Thoracic aorta (tissue), 2 donors: ENCODE measurements around the gene UBL3. TPM values are rescaled to one million over a fixed set of nuclear protein-coding genes. Genes with fewer than 3 reads are reported as not detected.

Experiments used
- ATAC-seq: fragments of 150-250 bp; one replicate; pipeline ENCODE4 v1.8.0; 2017; ENCODE audit warnings: low read depth; ENCODE audit not compliant: insufficient number of reproducible peaks, low FRiP score
- DNase-seq: peaks from one replicate; pipeline ENCODE4 v3.0.0-alpha.2; 2020; ENCODE audit warnings: low spot score
- H3K27ac ChIP-seq, 2 donors: fragments of 200-600 bp; sonication (generic); 1 replicate in 1 of 2; 2 replicates in 1 of 2; pipeline ENCODE4 v1.5.1; 2016; ENCODE audit warnings: mild to moderate bottlenecking in 2 of 2, moderate library complexity in 2 of 2
- H3K27me3 ChIP-seq: fragments of 200-600 bp; sonication (generic); replicated peaks from 2 replicates; pipeline ENCODE4 v1.6.0; 2016; ENCODE audit warnings: mild to moderate bottlenecking; ENCODE audit not compliant: insufficient read depth
- H3K36me3 ChIP-seq: fragments of 200-600 bp; sonication (generic); one replicate; pipeline ENCODE4 v1.5.1; 2016
- H3K4me1 ChIP-seq, 2 donors: fragments of 200-600 bp; sonication (generic); 1 replicate in 1 of 2; 2 replicates in 1 of 2; pipeline versions ENCODE4 v1.5.1 to v1.6.0; 2016; ENCODE audit warnings: low read depth in 2 of 2, mild to moderate bottlenecking in 1 of 2; ENCODE audit not compliant: control insufficient read depth in 1 of 2
- H3K4me3 ChIP-seq: fragments of 200-600 bp; sonication (generic); 2 replicates; pipeline ENCODE4 v1.5.1; 2016; ENCODE audit warnings: mild to moderate bottlenecking
- H3K9me3 ChIP-seq: fragments of 200-600 bp; sonication (generic); 2 replicates; pipeline ENCODE4 v1.5.1; 2016
- CTCF ChIP-seq: fragments of 200-600 bp; sonication (generic); IDR thresholded peaks from one replicate; pipeline ENCODE4 v1.5.1; 2019; ENCODE audit warnings: antibody characterized with exemption
- total RNA-seq, 2 donors: library from RNA; depleted of rRNA; stranded (reverse); fragments of >200 nt; gene quantifications; one replicate each; pipeline versions ENCODE4 v1.1.0 to v1.2.3, GENCODE V29; 2016

UBL3 gene
- total RNA-seq, 2 donors from 2014 or later: 24.4 to 32.6 TPM

GRCh38 chr13:29721766-29722165 is 128.7 kb downstream of the UBL3 start:
- no peaks in the 10 kb centered on the region for H3K4me1 ChIP-seq
- no peak for TF ChIP-seq CTCF
- H3K27ac ChIP-seq: no peak overlapping the region
- no peak for ATAC-seq
- peaks cover 3% of the 10 kb centered on the region for H3K9me3 ChIP-seq
- H3K4me3 ChIP-seq: no peak overlapping the region
- H3K36me3 ChIP-seq: no peaks in the 10 kb centered on the region
- H3K27me3 ChIP-seq: no peaks in the 10 kb centered on the region
- no peak for DNase-seq

- no peak for TF ChIP-seq CTCF
- H3K9me3 ChIP-seq: no peaks in the 10 kb centered on the region
- H3K4me1 ChIP-seq: no peaks in the 10 kb centered on the region
- no peaks in the 10 kb centered on the region for H3K27me3 ChIP-seq
- DNase-seq (no peak), ATAC-seq (no peak)
- H3K36me3 ChIP-seq: no peaks in the 10 kb centered on the region
- H3K4me3 ChIP-seq: no peak overlapping the region
- no peak overlapping the region for H3K27ac ChIP-seq
Measured at GRCh38 chr13:29718694-29719093, 131.7 kb downstream of the UBL3 start.

GRCh38 chr13:29716493-29716892 is 133.9 kb downstream of the UBL3 start:
- Histone ChIP-seq H3K4me3 (no peak overlapping the region), H3K9me3 (no peaks in the 10 kb centered on the region), H3K4me1 (no peaks in the 10 kb centered on the region), H3K27ac (no peak overlapping the region), H3K36me3 (no peaks in the 10 kb centered on the region), H3K27me3 (no peaks in the 10 kb centered on the region)
- ATAC-seq: no peak
- DNase-seq: no peak
- no peak for TF ChIP-seq CTCF
